ENCODE results near the gene SMARCD2. TPM values are rescaled to one million over a fixed set of nuclear protein-coding genes. Genes with fewer than 3 reads are reported as not detected.

SMARCD2 gene
- total and polyA plus RNA-seq, 2 of the 13 experiments (the other 11 are each of a cell fraction or from before 2014, with no cell fraction given), result 122 to 150 TPM

DNA sequence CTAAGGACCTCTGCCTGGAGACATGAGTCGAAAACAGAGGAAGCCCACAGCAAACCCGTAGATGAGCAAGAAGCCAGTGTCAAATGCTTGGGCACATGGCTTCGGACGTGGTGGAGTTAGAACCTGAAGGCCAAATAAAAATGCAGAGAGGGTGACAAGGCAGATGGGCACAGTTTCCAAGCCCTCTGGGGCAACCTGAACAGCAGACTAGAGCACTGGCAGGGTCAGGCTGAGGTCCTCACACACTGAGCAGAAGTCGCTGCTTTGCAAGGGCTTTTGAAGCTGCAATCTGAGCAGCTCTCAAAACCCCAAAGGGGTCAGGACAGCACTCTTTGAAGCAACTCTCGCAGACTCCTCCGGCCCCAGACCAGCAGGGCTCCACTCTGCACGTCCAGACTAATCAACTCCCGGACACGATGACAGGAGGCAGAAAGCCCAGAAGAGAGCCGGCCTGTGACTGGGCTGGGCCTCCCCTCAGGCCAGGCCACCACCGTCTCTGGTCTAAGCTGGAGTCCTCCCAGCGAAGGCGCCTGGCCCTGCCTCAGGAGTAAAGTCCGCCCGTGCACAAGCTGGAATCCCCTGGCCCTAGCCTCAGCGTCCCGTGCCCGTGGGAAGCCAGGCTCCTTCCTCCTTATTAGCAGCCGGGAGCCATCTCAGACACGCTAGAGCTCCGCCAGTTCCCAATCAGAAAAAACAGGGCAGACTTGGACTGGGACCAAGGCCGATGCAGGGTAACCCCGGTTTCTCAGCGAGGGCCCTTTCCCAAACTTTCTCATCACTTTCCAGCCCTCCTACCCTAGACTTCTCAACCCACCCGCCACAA is 924 bp downstream of the SMARCD2 start (continued):
- TF ChIP-seq, protein P1, sequence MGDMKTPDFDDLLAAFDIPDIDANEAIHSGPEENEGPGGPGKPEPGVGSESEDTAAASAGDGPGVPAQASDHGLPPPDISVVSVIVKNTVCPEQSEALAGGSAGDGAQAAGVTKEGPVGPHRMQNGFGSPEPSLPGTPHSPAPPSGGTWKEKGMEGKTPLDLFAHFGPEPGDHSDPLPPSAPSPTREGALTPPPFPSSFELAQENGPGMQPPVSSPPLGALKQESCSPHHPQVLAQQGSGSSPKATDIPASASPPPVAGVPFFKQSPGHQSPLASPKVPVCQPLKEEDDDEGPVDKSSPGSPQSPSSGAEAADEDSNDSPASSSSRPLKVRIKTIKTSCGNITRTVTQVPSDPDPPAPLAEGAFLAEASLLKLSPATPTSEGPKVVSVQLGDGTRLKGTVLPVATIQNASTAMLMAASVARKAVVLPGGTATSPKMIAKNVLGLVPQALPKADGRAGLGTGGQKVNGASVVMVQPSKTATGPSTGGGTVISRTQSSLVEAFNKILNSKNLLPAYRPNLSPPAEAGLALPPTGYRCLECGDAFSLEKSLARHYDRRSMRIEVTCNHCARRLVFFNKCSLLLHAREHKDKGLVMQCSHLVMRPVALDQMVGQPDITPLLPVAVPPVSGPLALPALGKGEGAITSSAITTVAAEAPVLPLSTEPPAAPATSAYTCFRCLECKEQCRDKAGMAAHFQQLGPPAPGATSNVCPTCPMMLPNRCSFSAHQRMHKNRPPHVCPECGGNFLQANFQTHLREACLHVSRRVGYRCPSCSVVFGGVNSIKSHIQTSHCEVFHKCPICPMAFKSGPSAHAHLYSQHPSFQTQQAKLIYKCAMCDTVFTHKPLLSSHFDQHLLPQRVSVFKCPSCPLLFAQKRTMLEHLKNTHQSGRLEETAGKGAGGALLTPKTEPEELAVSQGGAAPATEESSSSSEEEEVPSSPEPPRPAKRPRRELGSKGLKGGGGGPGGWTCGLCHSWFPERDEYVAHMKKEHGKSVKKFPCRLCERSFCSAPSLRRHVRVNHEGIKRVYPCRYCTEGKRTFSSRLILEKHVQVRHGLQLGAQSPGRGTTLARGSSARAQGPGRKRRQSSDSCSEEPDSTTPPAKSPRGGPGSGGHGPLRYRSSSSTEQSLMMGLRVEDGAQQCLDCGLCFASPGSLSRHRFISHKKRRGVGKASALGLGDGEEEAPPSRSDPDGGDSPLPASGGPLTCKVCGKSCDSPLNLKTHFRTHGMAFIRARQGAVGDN (CRISPR knock-in tag; IDR thresholded peaks at IDR 0.05), result peak; percentile 58
- no peak for TF ChIP-seq TCF7 (IDR thresholded peaks at IDR 0.05; ENCODE audit: low read depth)
- TF ChIP-seq, protein P2, sequence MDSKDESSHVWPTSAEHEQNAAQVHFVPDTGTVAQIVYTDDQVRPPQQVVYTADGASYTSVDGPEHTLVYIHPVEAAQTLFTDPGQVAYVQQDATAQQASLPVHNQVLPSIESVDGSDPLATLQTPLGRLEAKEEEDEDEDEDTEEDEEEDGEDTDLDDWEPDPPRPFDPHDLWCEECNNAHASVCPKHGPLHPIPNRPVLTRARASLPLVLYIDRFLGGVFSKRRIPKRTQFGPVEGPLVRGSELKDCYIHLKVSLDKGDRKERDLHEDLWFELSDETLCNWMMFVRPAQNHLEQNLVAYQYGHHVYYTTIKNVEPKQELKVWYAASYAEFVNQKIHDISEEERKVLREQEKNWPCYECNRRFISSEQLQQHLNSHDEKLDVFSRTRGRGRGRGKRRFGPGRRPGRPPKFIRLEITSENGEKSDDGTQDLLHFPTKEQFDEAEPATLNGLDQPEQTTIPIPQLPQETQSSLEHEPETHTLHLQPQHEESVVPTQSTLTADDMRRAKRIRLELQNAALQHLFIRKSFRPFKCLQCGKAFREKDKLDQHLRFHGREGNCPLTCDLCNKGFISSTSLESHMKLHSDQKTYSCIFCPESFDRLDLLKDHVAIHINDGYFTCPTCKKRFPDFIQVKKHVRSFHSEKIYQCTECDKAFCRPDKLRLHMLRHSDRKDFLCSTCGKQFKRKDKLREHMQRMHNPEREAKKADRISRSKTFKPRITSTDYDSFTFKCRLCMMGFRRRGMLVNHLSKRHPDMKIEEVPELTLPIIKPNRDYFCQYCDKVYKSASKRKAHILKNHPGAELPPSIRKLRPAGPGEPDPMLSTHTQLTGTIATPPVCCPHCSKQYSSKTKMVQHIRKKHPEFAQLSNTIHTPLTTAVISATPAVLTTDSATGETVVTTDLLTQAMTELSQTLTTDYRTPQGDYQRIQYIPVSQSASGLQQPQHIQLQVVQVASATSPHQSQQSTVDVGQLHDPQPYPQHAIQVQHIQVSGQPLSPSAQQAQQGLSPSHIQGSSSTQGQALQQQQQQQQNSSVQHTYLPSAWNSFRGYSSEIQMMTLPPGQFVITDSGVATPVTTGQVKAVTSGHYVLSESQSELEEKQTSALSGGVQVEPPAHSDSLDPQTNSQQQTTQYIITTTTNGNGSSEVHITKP (CRISPR knock-in tag; IDR thresholded peaks at IDR 0.05; ENCODE audit: low read depth), result no peak
- TF ChIP-seq ZNF564 (CRISPR knock-in tag; IDR thresholded peaks at IDR 0.05), result peak; percentile 63; the same call in 1 of the 2 replicates
- TF ChIP-seq, protein P3, sequence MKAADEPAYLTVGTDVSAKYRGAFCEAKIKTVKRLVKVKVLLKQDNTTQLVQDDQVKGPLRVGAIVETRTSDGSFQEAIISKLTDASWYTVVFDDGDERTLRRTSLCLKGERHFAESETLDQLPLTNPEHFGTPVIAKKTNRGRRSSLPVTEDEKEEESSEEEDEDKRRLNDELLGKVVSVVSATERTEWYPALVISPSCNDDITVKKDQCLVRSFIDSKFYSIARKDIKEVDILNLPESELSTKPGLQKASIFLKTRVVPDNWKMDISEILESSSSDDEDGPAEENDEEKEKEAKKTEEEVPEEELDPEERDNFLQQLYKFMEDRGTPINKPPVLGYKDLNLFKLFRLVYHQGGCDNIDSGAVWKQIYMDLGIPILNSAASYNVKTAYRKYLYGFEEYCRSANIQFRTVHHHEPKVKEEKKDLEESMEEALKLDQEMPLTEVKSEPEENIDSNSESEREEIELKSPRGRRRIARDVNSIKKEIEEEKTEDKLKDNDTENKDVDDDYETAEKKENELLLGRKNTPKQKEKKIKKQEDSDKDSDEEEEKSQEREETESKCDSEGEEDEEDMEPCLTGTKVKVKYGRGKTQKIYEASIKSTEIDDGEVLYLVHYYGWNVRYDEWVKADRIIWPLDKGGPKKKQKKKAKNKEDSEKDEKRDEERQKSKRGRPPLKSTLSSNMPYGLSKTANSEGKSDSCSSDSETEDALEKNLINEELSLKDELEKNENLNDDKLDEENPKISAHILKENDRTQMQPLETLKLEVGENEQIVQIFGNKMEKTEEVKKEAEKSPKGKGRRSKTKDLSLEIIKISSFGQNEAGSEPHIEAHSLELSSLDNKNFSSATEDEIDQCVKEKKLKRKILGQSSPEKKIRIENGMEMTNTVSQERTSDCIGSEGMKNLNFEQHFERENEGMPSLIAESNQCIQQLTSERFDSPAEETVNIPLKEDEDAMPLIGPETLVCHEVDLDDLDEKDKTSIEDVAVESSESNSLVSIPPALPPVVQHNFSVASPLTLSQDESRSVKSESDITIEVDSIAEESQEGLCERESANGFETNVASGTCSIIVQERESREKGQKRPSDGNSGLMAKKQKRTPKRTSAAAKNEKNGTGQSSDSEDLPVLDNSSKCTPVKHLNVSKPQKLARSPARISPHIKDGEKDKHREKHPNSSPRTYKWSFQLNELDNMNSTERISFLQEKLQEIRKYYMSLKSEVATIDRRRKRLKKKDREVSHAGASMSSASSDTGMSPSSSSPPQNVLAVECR (CRISPR knock-in tag; IDR thresholded peaks at IDR 0.05; ENCODE audit: borderline replicate concordance), result peak; percentile 78
- TF ChIP-seq ZNF430 (CRISPR knock-in tag; IDR thresholded peaks at IDR 0.05), result 0 out of 2 replicates have a peak, but pooled peaks have one; percentile 69
- no peak for TF ChIP-seq ZFP37 (CRISPR knock-in tag; IDR thresholded peaks at IDR 0.05; ENCODE audit: borderline replicate concordance)
- TF ChIP-seq, protein P4, sequence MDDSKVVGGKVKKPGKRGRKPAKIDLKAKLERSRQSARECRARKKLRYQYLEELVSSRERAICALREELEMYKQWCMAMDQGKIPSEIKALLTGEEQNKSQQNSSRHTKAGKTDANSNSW (CRISPR knock-in tag; IDR thresholded peaks at IDR 0.05; ENCODE audit: borderline replicate concordance), result peak; percentile 87; the same call in 1 of the 2 replicates
- TF ChIP-seq CEBPG (CRISPR knock-in tag; IDR thresholded peaks at IDR 0.05), result no peak
- TF ChIP-seq ZBTB8A (CRISPR knock-in tag; IDR thresholded peaks at IDR 0.05; ENCODE audit: borderline replicate concordance, low read depth), result no peak
- 0 out of 2 replicates have a peak, but pooled peaks have one; percentile 9 for TF ChIP-seq JUN (CRISPR knock-in tag; IDR thresholded peaks at IDR 0.05)
- peak; percentile 84; the same call in 1 of the 2 replicates for TF ChIP-seq ZNF274 (CRISPR knock-in tag; IDR thresholded peaks at IDR 0.05)
- peak; percentile 13; the same call in 1 of the 2 replicates for TF ChIP-seq RAD21 (CRISPR knock-in tag; IDR thresholded peaks at IDR 0.05)
- TF ChIP-seq NR2C2 (CRISPR knock-in tag; IDR thresholded peaks at IDR 0.05; ENCODE audit: borderline replicate concordance), result peak; percentile 21; the same call in 1 of the 2 replicates
- peak; percentile 36; the same call in 1 of the 2 replicates for TF ChIP-seq ZNF510 (CRISPR knock-in tag; IDR thresholded peaks at IDR 0.05; ENCODE audit: low read depth)
- no peak for TF ChIP-seq ZNF552 (CRISPR knock-in tag; IDR thresholded peaks at IDR 0.05; ENCODE audit: borderline replicate concordance)
